Breast epithelium (tissue), 3 donors: ENCODE data around the gene C5AR2.
"Not testable (repeated sequence)": the region's sequence is repeated elsewhere in the genome, so short reads cannot be mapped to it uniquely, and the experiment has no call there.

Experiments
- POLR2A ChIP-seq: fragments of 450-650 bp; IDR thresholded peaks from one replicate; pipeline ENCODE4 v1.6.1; 2016; ENCODE audit warnings: antibody characterized with exemption, mild to moderate bottlenecking, moderate library complexity
- POLR2AphosphoS5 ChIP-seq, 3 donors: sonication (generic); formaldehyde crosslinking; IDR thresholded peaks; one replicate each; pipeline ENCODE4 v1.6.1; 2017; ENCODE audit warnings: antibody characterized with exemption in 3 of 3
- TF ChIP-seq, protein P1 (sequence below), 3 donors: fragments of 450-650 bp; IDR thresholded peaks; one replicate each; pipeline ENCODE4 v1.5.1; 2016 to 2017; ENCODE audit warnings: antibody characterized with exemption in 3 of 3, mild to moderate bottlenecking in 3 of 3, moderate library complexity in 3 of 3

DNA sequence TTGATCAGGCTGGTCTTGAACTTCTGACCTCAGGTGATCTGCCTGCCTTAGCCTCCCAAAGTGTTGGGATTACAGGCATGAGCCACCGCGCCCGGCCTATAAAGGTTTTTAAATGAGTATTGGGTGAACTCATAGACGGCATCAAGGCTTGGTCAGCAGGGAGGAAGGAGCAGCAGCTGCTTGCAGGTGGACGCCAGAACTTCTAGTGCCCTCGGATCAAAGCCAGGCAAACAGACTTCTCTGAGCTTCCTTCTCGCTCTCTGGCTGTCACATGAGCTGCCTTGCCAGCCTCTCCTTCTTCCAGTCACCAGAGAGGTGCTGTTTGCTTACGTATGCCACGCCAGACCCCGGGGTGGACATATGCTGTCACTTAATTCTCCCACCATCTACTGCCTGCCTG is 33.5 kb downstream of the C5AR2 start:
- TF ChIP-seq, protein P1, sequence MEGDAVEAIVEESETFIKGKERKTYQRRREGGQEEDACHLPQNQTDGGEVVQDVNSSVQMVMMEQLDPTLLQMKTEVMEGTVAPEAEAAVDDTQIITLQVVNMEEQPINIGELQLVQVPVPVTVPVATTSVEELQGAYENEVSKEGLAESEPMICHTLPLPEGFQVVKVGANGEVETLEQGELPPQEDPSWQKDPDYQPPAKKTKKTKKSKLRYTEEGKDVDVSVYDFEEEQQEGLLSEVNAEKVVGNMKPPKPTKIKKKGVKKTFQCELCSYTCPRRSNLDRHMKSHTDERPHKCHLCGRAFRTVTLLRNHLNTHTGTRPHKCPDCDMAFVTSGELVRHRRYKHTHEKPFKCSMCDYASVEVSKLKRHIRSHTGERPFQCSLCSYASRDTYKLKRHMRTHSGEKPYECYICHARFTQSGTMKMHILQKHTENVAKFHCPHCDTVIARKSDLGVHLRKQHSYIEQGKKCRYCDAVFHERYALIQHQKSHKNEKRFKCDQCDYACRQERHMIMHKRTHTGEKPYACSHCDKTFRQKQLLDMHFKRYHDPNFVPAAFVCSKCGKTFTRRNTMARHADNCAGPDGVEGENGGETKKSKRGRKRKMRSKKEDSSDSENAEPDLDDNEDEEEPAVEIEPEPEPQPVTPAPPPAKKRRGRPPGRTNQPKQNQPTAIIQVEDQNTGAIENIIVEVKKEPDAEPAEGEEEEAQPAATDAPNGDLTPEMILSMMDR (IDR thresholded peaks at IDR 0.05), result not testable (repeated sequence)
- TF ChIP-seq POLR2AphosphoS5 (IDR thresholded peaks at IDR 0.05); POLR2A: not testable (repeated sequence)
